Head of caudate nucleus (tissue), 42 donors: ENCODE results near the gene PTBP2.
A peak's percentile ranks its signal among the peaks of the same experiment; 100 is the strongest.

Experiments used
- DNase-seq, 42 donors: peaks; one replicate each; pipeline versions ENCODE4 v3.0.0 to v3.0.0-alpha.2; 2020 to 2021; ENCODE audit warnings: mixed read lengths in 7 of 42
- intact Hi-C: fragments of 100-400 bp; cut with DNase I; formaldehyde crosslinking; loops from one replicate; pipeline ENCODE4 v1.15.0; 2022

The PTBP2 gene

GRCh38 chr1:96804648-96805047 is 83.1 kb downstream of the PTBP2 start:
- intact Hi-C loops, result no loop called here
- DNase-seq, result peak in 4 of 42 donors; percentile 6 to 49 (median 20)

GRCh38 chr1:96808191-96808590 is 86.6 kb downstream of the PTBP2 start:
- intact Hi-C loops, result no loop called here
- peak in 1 of 42 donors; percentile 50 for DNase-seq

GRCh38 chr1:96815914-96816313 is 94.3 kb downstream of the PTBP2 start:
- intact Hi-C loops, result no loop called here
- no peak for DNase-seq

GRCh38 chr1:96820107-96820506 is 98.5 kb downstream of the PTBP2 start:
- intact Hi-C loops, result no loop called here
- no peak for DNase-seq

GRCh38 chr1:96820671-96821070 is 99.1 kb downstream of the PTBP2 start:
- no peak for DNase-seq
- intact Hi-C loops, result no loop called here

- intact Hi-C loops, result no loop called here
- no peak for DNase-seq
These were observed 103.6 kb downstream of the PTBP2 start for GRCh38 chr1:96825231-96825630.

- DNase-seq, result no peak
These were observed 104.5 kb downstream of the PTBP2 start for GRCh38 chr1:96825950-96826576.

GRCh38 chr1:96833376-96833775 is 111.8 kb downstream of the PTBP2 start:
- DNase-seq, result no peak
- intact Hi-C loops, result no loop called here

More at GRCh38 chr1:96825950-96826576, 104.5 kb downstream of the PTBP2 start:
- intact Hi-C loops, result no loop called here

GRCh38 chr1:96834986-96835385 is 113.4 kb downstream of the PTBP2 start:
- no peak for DNase-seq
- intact Hi-C loops, result no loop called here

GRCh38 chr1:96837057-96837780 is 115.6 kb downstream of the PTBP2 start:
- intact Hi-C loops, result no loop called here
- DNase-seq, result no peak

GRCh38 chr1:96837781-96838216 is 116.2 kb downstream of the PTBP2 start:
- no peak for DNase-seq
- intact Hi-C loops, result no loop called here

GRCh38 chr1:96840396-96840795 is 118.8 kb downstream of the PTBP2 start:
- no peak for DNase-seq
- intact Hi-C loops, result loop anchor here (10.0 kb wide), 1 partner anchor 606 kb away; no protein-coding TSS in a partner anchor

GRCh38 chr1:96842215-96842614 is 120.6 kb downstream of the PTBP2 start:
- intact Hi-C loops, result loop anchor here (10.0 kb wide), 1 partner anchor 607 kb away; no protein-coding TSS in a partner anchor

GRCh38 chr1:96843196-96843595 is 121.6 kb downstream of the PTBP2 start:
- DNase-seq, result peak in 4 of 42 donors; percentile 3 to 43 (median 12)
- intact Hi-C loops, result loop anchor here (10.0 kb wide), 1 partner anchor 608 kb away; no protein-coding TSS in a partner anchor

More at GRCh38 chr1:96842215-96842614, 120.6 kb downstream of the PTBP2 start:
- DNase-seq, result no peak

GRCh38 chr1:96843601-96844000 is 122.0 kb downstream of the PTBP2 start:
- intact Hi-C loops, result loop anchor here (10.0 kb wide), 1 partner anchor 609 kb away; no protein-coding TSS in a partner anchor
- DNase-seq, result no peak

- peak in 32 of 42 donors; percentile 10 to 75 (median 32) for DNase-seq
- intact Hi-C loops, result loop anchor here (10.0 kb wide), 1 partner anchor 611 kb away; no protein-coding TSS in a partner anchor
These were observed 123.9 kb downstream of the PTBP2 start for GRCh38 chr1:96845464-96845863.

GRCh38 chr1:96861836-96862235 is 140.3 kb downstream of the PTBP2 start:
- intact Hi-C loops, result no loop called here
- no peak for DNase-seq

- intact Hi-C loops, result no loop called here
These were observed 141.9 kb downstream of the PTBP2 start for GRCh38 chr1:96863449-96863848.

More at GRCh38 chr1:96863449-96863848, 141.9 kb downstream of the PTBP2 start:
- DNase-seq, result no peak
